ENCODE measurements around the gene DGKB. TPM values are rescaled to one million over a fixed set of nuclear protein-coding genes. Genes with fewer than 3 reads are reported as not detected.

The DGKB gene
- total RNA-seq, 1 donor from 2014 or later, result 5.5 TPM

- DNase-seq (ENCODE audit: low spot score), result no peak
- Histone ChIP-seq H3K4me2 (no peak overlapping the region), H3K9ac (no peak overlapping the region), H3K27me3 (no peaks in the 10 kb centered on the region), H3F3A (ENCODE audit: low read depth) (no peaks in the 10 kb centered on the region), H3K36me3 (no peaks in the 10 kb centered on the region), H2AFZ (replicated peaks) (peak overlapping the region; percentile 6), H3K9me3 (ENCODE audit: low read depth) (no peaks in the 10 kb centered on the region), H3K27ac (no peak overlapping the region), H3K79me2 (ENCODE audit: low read depth) (no peaks in the 10 kb centered on the region), H3K4me1 (no peaks in the 10 kb centered on the region), H4K20me1 (ENCODE audit: low read depth) (no peaks in the 10 kb centered on the region), H3K4me3 (no peak overlapping the region)
- Mint-ChIP-seq H3K4me3 (no peak overlapping the region), H3K27me3 (ENCODE audit: insufficient read depth, low read depth) (no peaks in the 10 kb centered on the region), H3K9me3 (no peaks in the 10 kb centered on the region), H3K27ac (no peak overlapping the region), H3K36me3 (no peaks in the 10 kb centered on the region), H3K4me1 (no peaks in the 10 kb centered on the region)
- TF ChIP-seq EZH2 (IDR thresholded peaks at IDR 0.05), result no peak
- no peak for TF ChIP-seq EZH2phosphoT487 (IDR thresholded peaks at IDR 0.05)
- no peak for TF ChIP-seq CTCF (IDR thresholded peaks at IDR 0.05)
Measured at GRCh38 chr7:14144538-14144937, 758.0 kb downstream of the DGKB start.

- H3F3A ChIP-seq (ENCODE audit: low read depth), result no peaks in the 10 kb centered on the region
- H3K36me3 ChIP-seq, result no peaks in the 10 kb centered on the region
- H3K27ac ChIP-seq, result no peak overlapping the region
- no peak for TF ChIP-seq EZH2phosphoT487 (IDR thresholded peaks at IDR 0.05)
- no peak for TF ChIP-seq CTCF (IDR thresholded peaks at IDR 0.05)
- no peak for TF ChIP-seq EZH2 (IDR thresholded peaks at IDR 0.05)
- no peaks in the 10 kb centered on the region for H4K20me1 ChIP-seq (ENCODE audit: low read depth)
- no peak overlapping the region for H3K4me2 ChIP-seq
- Mint-ChIP-seq H3K36me3 (no peaks in the 10 kb centered on the region), H3K27ac (no peak overlapping the region), H3K4me1 (no peaks in the 10 kb centered on the region), H3K4me3 (no peak overlapping the region), H3K9me3 (no peaks in the 10 kb centered on the region), H3K27me3 (ENCODE audit: insufficient read depth, low read depth) (no peaks in the 10 kb centered on the region)
- H3K9me3 ChIP-seq (ENCODE audit: low read depth), result no peaks in the 10 kb centered on the region
- DNase-seq (ENCODE audit: low spot score), result no peak
- H3K9ac ChIP-seq, result no peak overlapping the region
- no peaks in the 10 kb centered on the region for H3K4me1 ChIP-seq
- H3K79me2 ChIP-seq (ENCODE audit: low read depth), result no peaks in the 10 kb centered on the region
- no peak overlapping the region for H3K4me3 ChIP-seq
- peak overlapping the region; percentile 6 for H2AFZ ChIP-seq (replicated peaks)
- H3K27me3 ChIP-seq, result no peaks in the 10 kb centered on the region
Measured at GRCh38 chr7:14144109-14144508, 758.4 kb downstream of the DGKB start.

GRCh38 chr7:14137676-14138075 lies 764.9 kb downstream of the DGKB start:
- no peak for TF ChIP-seq EZH2 (IDR thresholded peaks at IDR 0.05)
- no peak for TF ChIP-seq CTCF (IDR thresholded peaks at IDR 0.05)
- peaks cover 2% of the 10 kb centered on the region for H3K9me3 Mint-ChIP-seq

More at GRCh38 chr7:14137676-14138075, 764.9 kb downstream of the DGKB start:
- H3F3A ChIP-seq (ENCODE audit: low read depth), result no peaks in the 10 kb centered on the region
- H3K27me3 ChIP-seq, result no peaks in the 10 kb centered on the region
- no peak overlapping the region for H3K4me3 ChIP-seq
- no peaks in the 10 kb centered on the region for H3K27me3 Mint-ChIP-seq (ENCODE audit: insufficient read depth, low read depth)
- no peaks in the 10 kb centered on the region for H3K36me3 ChIP-seq
- no peaks in the 10 kb centered on the region for H4K20me1 ChIP-seq (ENCODE audit: low read depth)
- no peaks in the 10 kb centered on the region for H3K79me2 ChIP-seq (ENCODE audit: low read depth)
- H3K27ac Mint-ChIP-seq, result no peak overlapping the region
- H3K4me1 ChIP-seq, result no peaks in the 10 kb centered on the region
- no peak overlapping the region for H3K4me3 Mint-ChIP-seq
- H3K4me1 Mint-ChIP-seq, result no peaks in the 10 kb centered on the region
- no peak for DNase-seq (ENCODE audit: low spot score)
- H3K36me3 Mint-ChIP-seq, result peaks cover 2% of the 10 kb centered on the region
- no peak overlapping the region for H3K4me2 ChIP-seq
- H3K9me3 ChIP-seq (ENCODE audit: low read depth), result no peaks in the 10 kb centered on the region
- no peak overlapping the region for H3K9ac ChIP-seq
- H3K27ac ChIP-seq, result no peak overlapping the region
- H2AFZ ChIP-seq (replicated peaks), result no peak overlapping the region
